ENCODE measurements around the gene PLRG1.

- TF ChIP-seq CTCF (IDR thresholded peaks at IDR 0.05) = no peak
- TF ChIP-seq POLR2A (IDR thresholded peaks at IDR 0.05) = no peak
These were observed 10.2 kb upstream of the PLRG1 start for GRCh38 chr4:154560419-154560801.

All from lower leg skin (tissue), 3 donors.